Measurements from ENCODE around the gene PGM1. TPM values are rescaled to one million over a fixed set of nuclear protein-coding genes. Genes with fewer than 3 reads are reported as not detected.

PGM1 gene
- total and polyA plus RNA-seq, 9 of the 15 experiments (the other 6 are each of a cell fraction or from before 2014, with no cell fraction given), result 0.03 to 0.31 (median 0.09) TPM; not detected in 5

- 0% methylated on average over 6 of the region's 6 CpGs for WGBS (ENCODE audit: insufficient coverage, low coverage, missing lambda C conversion rate)
- H3K4me3 ChIP-seq, result no peak overlapping the region
- H3K36me3 ChIP-seq (ENCODE audit: control insufficient read depth, insufficient read depth, low read length), result no peaks in the 10 kb centered on the region
- no peak overlapping the region for H2AFZ ChIP-seq (ENCODE audit: low read depth, low read length)
- H3K27ac ChIP-seq (ENCODE audit: extremely low read depth, low read depth, low read length), result no peak overlapping the region
- no peak for DNase-seq (ENCODE audit: extremely low read depth in 1 of 4, low spot score in 3 of 4)
- no peak for FAIRE-seq
- in situ Hi-C loops (cut with MboI), result no loop called here
- no peaks in the 10 kb centered on the region for H3K4me1 ChIP-seq (replicated peaks in 1 of 2; ENCODE audit: control insufficient read depth in 2 of 2, insufficient read depth in 2 of 2, low read length in 2 of 2)
- H3K9me1 ChIP-seq (ENCODE audit: control insufficient read depth, insufficient read depth, low read length), result peaks cover 4% of the 10 kb centered on the region
- no peak for TF ChIP-seq NCOA1 (IDR thresholded peaks at IDR 0.05; ENCODE audit: low read depth)
- TF ChIP-seq RAD51 (IDR thresholded peaks at IDR 0.05; ENCODE audit: borderline replicate concordance, low read depth), result no peak
- no peak for TF ChIP-seq POU5F1 (IDR thresholded peaks at IDR 0.05; ENCODE audit: borderline replicate concordance, low read depth, low read length, partially characterized antibody)
- no peak for TF ChIP-seq ZNF431 (CRISPR knock-in tag; IDR thresholded peaks at IDR 0.05)
- TF ChIP-seq CBX8 (IDR thresholded peaks at IDR 0.05; ENCODE audit: borderline replicate concordance, extremely low read depth, low read depth, low read length, poor library complexity, severe bottlenecking), result no peak
- TF ChIP-seq ZNF41 (CRISPR knock-in tag; conservative IDR thresholded peaks at IDR 0.05), result no peak
- no peak for TF ChIP-seq ZNF592 (IDR thresholded peaks at IDR 0.05)
- no peak for ATAC-seq
- H3K4me2 ChIP-seq (ENCODE audit: insufficient read depth, low read length), result no peak overlapping the region
- intact Hi-C loops (cut with micrococcal nuclease), result no loop called here
- ChIA-PET POLR2A (no interaction called here), CTCF (ENCODE audit: low intra/inter-chr PET ratio) (interaction anchor here (0.6 kb wide), 1 partner anchor 372 kb away, joined by 3 read pairs; no protein-coding TSS in a partner anchor)
- no peaks in the 10 kb centered on the region for H3K9me3 ChIP-seq (replicated peaks; ENCODE audit: control insufficient read depth, insufficient read depth, low read depth, low read length)
- H3K79me2 ChIP-seq (ENCODE audit: control insufficient read depth, insufficient read depth, low read length), result no peaks in the 10 kb centered on the region
- BruUV-seq (replicated peaks), result no TSS peak
- no peaks in the 10 kb centered on the region; a peak in 1 of 5 replicates for H3K27me3 ChIP-seq (ENCODE audit: control insufficient read depth in 2 of 2, insufficient read depth in 2 of 2, low read length in 2 of 2)
- H4K20me1 ChIP-seq (replicated peaks; ENCODE audit: control insufficient read depth, insufficient read depth, low read length), result no peaks in the 10 kb centered on the region
- no peak overlapping the region for H3K9ac ChIP-seq (ENCODE audit: insufficient read depth in 1 of 2, low read depth in 2 of 2, low read length in 2 of 2)
Observed at GRCh38 chr1:63688302-63688890, 95.2 kb downstream of the PGM1 start.

Measured in K562 (cell line).